H9 (cell line): ENCODE results near the gene LPIN2. TPM values are rescaled to one million over a fixed set of nuclear protein-coding genes. Genes with fewer than 3 reads are reported as not detected.

Experiments
- DNase-seq: peaks from one replicate; pipeline ENCODE4 v3.0.0-alpha.2; 2017
- H2AFZ ChIP-seq: one replicate; pipeline ENCODE4 v1.6.1; 2013; ENCODE audit warnings: mild to moderate bottlenecking, low read length, control low read depth, moderate library complexity
- H2AK5ac ChIP-seq: 2 replicates; pipeline ENCODE4 v1.6.1; 2013; ENCODE audit warnings: low read length, control low read depth, mixed read lengths; ENCODE audit not compliant: insufficient read length
- H2BK120ac ChIP-seq: one replicate; pipeline ENCODE4 v1.6.1; 2013; ENCODE audit warnings: low read depth, mild to moderate bottlenecking, low read length, control low read depth, inconsistent platforms; ENCODE audit not compliant: poor library complexity, severe bottlenecking
- H2BK12ac ChIP-seq: 2 replicates; pipeline ENCODE4 v1.6.1; 2013; ENCODE audit warnings: low read length, control low read depth, mixed read lengths, low read depth; ENCODE audit not compliant: insufficient read length
- H2BK15ac ChIP-seq: 2 replicates; pipeline ENCODE4 v1.6.1; 2013; ENCODE audit warnings: low read depth, low read length, control low read depth
- H2BK20ac ChIP-seq: one replicate; pipeline ENCODE4 v1.6.1; 2013; ENCODE audit warnings: low read depth, mild to moderate bottlenecking, low read length, control low read depth, inconsistent platforms; ENCODE audit not compliant: poor library complexity, severe bottlenecking
- H2BK5ac ChIP-seq: 2 replicates; pipeline ENCODE4 v1.6.1; 2013; ENCODE audit warnings: low read length, control low read depth, mixed read lengths; ENCODE audit not compliant: insufficient read length
- H3K14ac ChIP-seq: 2 replicates; pipeline ENCODE4 v1.6.1; 2013; ENCODE audit warnings: low read length, control low read depth; ENCODE audit not compliant: insufficient read depth
- H3K18ac ChIP-seq: 2 replicates; pipeline ENCODE4 v1.6.1; 2013; ENCODE audit warnings: low read depth, mild to moderate bottlenecking, mixed read lengths, low read length, control low read depth; ENCODE audit not compliant: insufficient read length
- H3K23ac ChIP-seq: 2 replicates; pipeline ENCODE4 v1.6.1; 2013; ENCODE audit warnings: low read length, control low read depth, mixed read lengths, low read depth; ENCODE audit not compliant: insufficient read length
- H3K23me2 ChIP-seq: 2 replicates; pipeline ENCODE4 v1.6.1; 2013; ENCODE audit warnings: low read depth, mild to moderate bottlenecking, mixed read lengths, low read length, control low read depth; ENCODE audit not compliant: insufficient read length, poor library complexity, severe bottlenecking
- H3K27ac ChIP-seq: 2 replicates; pipeline ENCODE4 v1.5.1; 2013; ENCODE audit warnings: low read length, control low read depth, mixed read lengths, low read depth; ENCODE audit not compliant: insufficient read length
- H3K27me3 ChIP-seq: 2 replicates; pipeline ENCODE4 v1.6.1; 2013; ENCODE audit warnings: low read length, control low read depth, inconsistent platforms; ENCODE audit not compliant: insufficient read depth
- H3K4ac ChIP-seq: 2 replicates; pipeline ENCODE4 v1.6.1; 2013; ENCODE audit warnings: low read depth, mild to moderate bottlenecking, control low read depth, inconsistent platforms, low read length, moderate library complexity
- H3K4me1 ChIP-seq: 2 replicates; pipeline ENCODE4 v1.6.1; 2013; ENCODE audit warnings: low read length, control low read depth, inconsistent platforms; ENCODE audit not compliant: insufficient read depth
- H3K4me2 ChIP-seq: 2 replicates; pipeline ENCODE4 v1.6.1; 2013; ENCODE audit warnings: low read length, control low read depth, mixed read lengths; ENCODE audit not compliant: insufficient read length, insufficient read depth
- H3K56ac ChIP-seq: 2 replicates; pipeline ENCODE4 v1.6.1; 2013; ENCODE audit warnings: low read depth, mild to moderate bottlenecking, mixed read lengths, low read length, control low read depth; ENCODE audit not compliant: insufficient read length
- H3K79me1 ChIP-seq: 2 replicates; pipeline ENCODE4 v1.6.1; 2013; ENCODE audit warnings: low read depth, mild to moderate bottlenecking, moderate library complexity, low read length, control low read depth, inconsistent platforms; ENCODE audit not compliant: insufficient read depth, poor library complexity, severe bottlenecking
- H3K79me2 ChIP-seq: 2 replicates; pipeline ENCODE4 v1.6.1; 2013; ENCODE audit warnings: low read length, control low read depth, inconsistent platforms; ENCODE audit not compliant: insufficient read depth
- H3K9ac ChIP-seq: 2 replicates; pipeline ENCODE4 v1.6.1; 2013; ENCODE audit warnings: low read length, control low read depth, mixed read lengths; ENCODE audit not compliant: insufficient read length; ENCODE audit errors: extremely low read depth
- H3K9me3 ChIP-seq: one replicate; pipeline ENCODE4 v1.6.1; 2013; ENCODE audit warnings: low read depth, low read length, inconsistent platforms; ENCODE audit not compliant: control insufficient read depth
- H3T11ph ChIP-seq: one replicate; pipeline ENCODE4 v1.6.1; 2013; ENCODE audit warnings: mild to moderate bottlenecking, low read length, control low read depth, inconsistent platforms
- H4K20me1 ChIP-seq: one replicate; pipeline ENCODE4 v1.6.1; 2013; ENCODE audit not compliant: control insufficient read depth, insufficient read length, insufficient read depth
- H4K5ac ChIP-seq: 2 replicates; pipeline ENCODE4 v1.6.1; 2013; ENCODE audit warnings: low read depth, mild to moderate bottlenecking, mixed read lengths, low read length, control low read depth; ENCODE audit not compliant: insufficient read length
- H4K8ac ChIP-seq: replicated peaks from 2 replicates; pipeline ENCODE4 v1.6.1; 2013; ENCODE audit warnings: low read length, control low read depth, mixed read lengths, low read depth; ENCODE audit not compliant: insufficient read length
- H4K91ac ChIP-seq: 2 replicates; pipeline ENCODE4 v1.6.1; 2013; ENCODE audit warnings: low read depth, mild to moderate bottlenecking, moderate library complexity, mixed read lengths, low read length, control low read depth; ENCODE audit not compliant: insufficient read length
- H3K27ac Mint-ChIP-seq, 3 experiments: 2 replicates in 2 of 3; 3 replicates in 1 of 3; pipeline ENCODE4 v1.8.0; 2020 to 2021; ENCODE audit warnings: mixed read lengths in 3 of 3, mild to moderate bottlenecking in 1 of 3, moderate library complexity in 1 of 3
- H3K27me3 Mint-ChIP-seq: 2 replicates; pipeline ENCODE4 v1.8.0; 2021; ENCODE audit warnings: low read depth, mild to moderate bottlenecking, moderate library complexity, mixed read lengths
- H3K36me3 Mint-ChIP-seq, 3 experiments: 2 replicates in 2 of 3; 3 replicates in 1 of 3; pipeline ENCODE4 v1.8.0; 2020 to 2021; ENCODE audit warnings: low read depth in 3 of 3, mixed read lengths in 3 of 3; ENCODE audit not compliant: insufficient read depth in 1 of 3
- H3K4me1 Mint-ChIP-seq, 2 experiments: 2 replicates each; pipeline ENCODE4 v1.8.0; 2020; ENCODE audit warnings: mixed read lengths in 2 of 2
- H3K4me3 Mint-ChIP-seq, 2 experiments: 2 replicates in 1 of 2; 3 replicates in 1 of 2; pipeline ENCODE4 v1.8.0; 2020 to 2021; ENCODE audit warnings: mild to moderate bottlenecking in 2 of 2, mixed read lengths in 2 of 2, moderate library complexity in 1 of 2
- H3K9me3 Mint-ChIP-seq, 2 experiments: 2 replicates in 1 of 2; 3 replicates in 1 of 2; pipeline ENCODE4 v1.8.0; 2020; ENCODE audit warnings: mild to moderate bottlenecking in 2 of 2, mixed read lengths in 2 of 2, moderate library complexity in 1 of 2
- CTCF ChIP-seq: fragments of 200-600 bp; sonication (generic); conservative IDR thresholded peaks from 3 replicates; pipeline ENCODE4 v1.8.0; 2021; ENCODE audit warnings: antibody characterized with exemption, mild to moderate bottlenecking
- WGBS: extraction: QIAGEN DNeasy Blood & Tissue Kit; methylation state at CpG from one replicate; pipeline ENCODE4 v1.1.7; 2013; ENCODE audit warnings: missing lambda C conversion rate, low lambda C conversion rate, mixed read lengths; ENCODE audit not compliant: insufficient read length; ENCODE audit errors: extremely low coverage; 5-methylcytosine and 5-hydroxymethylcytosine counted together
- total RNA-seq: library from RNA; stranded (reverse); gene quantifications from 2 replicates; pipeline ENCODE4 v1.2.1, GENCODE V29; 2021

Gene LPIN2
- total RNA-seq, 1 experiment from 2014 or later = 9.2 TPM

- Histone ChIP-seq H3T11ph (no peak overlapping the region), H2BK5ac (no peak overlapping the region), H4K91ac (no peak overlapping the region), H3K9ac (no peak overlapping the region), H3K9me3 (no peaks in the 10 kb centered on the region), H3K27ac (no peak overlapping the region), H2AK5ac (no peak overlapping the region), H3K4me1 (peaks cover 4% of the 10 kb centered on the region; the same call in 1 of the 2 replicates), H2AFZ (no peak overlapping the region), H3K23me2 (no peaks in the 10 kb centered on the region), H2BK120ac (no peak overlapping the region), H3K14ac (no peak overlapping the region), H3K79me1 (peaks cover 2% of the 10 kb centered on the region), H4K8ac (no peak overlapping the region), H3K4me2 (no peak overlapping the region), H3K4ac (no peak overlapping the region), H3K79me2 (no peaks in the 10 kb centered on the region), H3K18ac (no peak overlapping the region), H3K56ac (no peak overlapping the region), H3K23ac (no peak overlapping the region), H4K5ac (no peak overlapping the region), H2BK12ac (no peak overlapping the region), H4K20me1 (no peaks in the 10 kb centered on the region), H2BK20ac (no peak overlapping the region), H2BK15ac (no peak overlapping the region), H3K27me3 (no peaks in the 10 kb centered on the region)
- H3K4me1 Mint-ChIP-seq = peaks cover 25 to 33% of the 10 kb centered on the region in 2 experiments
- H3K9me3 Mint-ChIP-seq = no peaks in the 10 kb centered on the region
- no CpG with 5 or more reads among the region's 2 CpGs for WGBS
- DNase-seq = no peak
- H3K36me3 Mint-ChIP-seq = peaks cover 0 to 17% (median 3%) of the 10 kb centered on the region in 3 experiments; a peak in 4 of 7 replicates
- no peak overlapping the region for H3K27ac Mint-ChIP-seq
- no peak overlapping the region for H3K4me3 Mint-ChIP-seq
- H3K27me3 Mint-ChIP-seq = no peaks in the 10 kb centered on the region
- peak; percentile 60 for TF ChIP-seq CTCF
Observed at GRCh38 chr18:2985628-2986027, 27.3 kb downstream of the LPIN2 start.
